HG03139 (cell line): Measurements from ENCODE around the gene STXBP5.
A peak's percentile ranks its signal among the peaks of the same experiment; 100 is the strongest.

Source experiments
- ATAC-seq: cut with Tn5 transposase; IDR thresholded peaks from one replicate; pipeline ENCODE4 v1.9.1; 2021; ENCODE audit not compliant: unreplicated experiment

STXBP5 gene

DNA sequence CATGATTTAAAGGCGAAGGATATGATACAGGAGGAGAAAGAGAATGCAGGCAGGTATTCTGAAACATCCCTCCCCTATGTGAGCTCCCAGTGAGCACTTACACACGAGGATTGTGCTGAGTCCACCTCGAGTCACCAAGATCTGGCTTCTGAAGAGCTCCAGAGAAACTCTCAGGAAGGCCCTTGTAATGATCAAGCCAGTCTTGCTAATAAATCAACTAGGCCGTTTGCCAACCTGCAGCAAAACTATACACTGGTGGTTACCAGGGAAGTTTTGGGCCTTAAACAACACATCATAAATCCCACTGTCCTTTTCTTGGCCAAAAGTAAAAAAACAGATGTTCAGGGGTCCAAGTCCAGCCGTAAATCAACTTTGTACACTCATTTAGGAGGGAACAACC is 79.2 kb downstream of the STXBP5 start:
- no peak for ATAC-seq

DNA sequence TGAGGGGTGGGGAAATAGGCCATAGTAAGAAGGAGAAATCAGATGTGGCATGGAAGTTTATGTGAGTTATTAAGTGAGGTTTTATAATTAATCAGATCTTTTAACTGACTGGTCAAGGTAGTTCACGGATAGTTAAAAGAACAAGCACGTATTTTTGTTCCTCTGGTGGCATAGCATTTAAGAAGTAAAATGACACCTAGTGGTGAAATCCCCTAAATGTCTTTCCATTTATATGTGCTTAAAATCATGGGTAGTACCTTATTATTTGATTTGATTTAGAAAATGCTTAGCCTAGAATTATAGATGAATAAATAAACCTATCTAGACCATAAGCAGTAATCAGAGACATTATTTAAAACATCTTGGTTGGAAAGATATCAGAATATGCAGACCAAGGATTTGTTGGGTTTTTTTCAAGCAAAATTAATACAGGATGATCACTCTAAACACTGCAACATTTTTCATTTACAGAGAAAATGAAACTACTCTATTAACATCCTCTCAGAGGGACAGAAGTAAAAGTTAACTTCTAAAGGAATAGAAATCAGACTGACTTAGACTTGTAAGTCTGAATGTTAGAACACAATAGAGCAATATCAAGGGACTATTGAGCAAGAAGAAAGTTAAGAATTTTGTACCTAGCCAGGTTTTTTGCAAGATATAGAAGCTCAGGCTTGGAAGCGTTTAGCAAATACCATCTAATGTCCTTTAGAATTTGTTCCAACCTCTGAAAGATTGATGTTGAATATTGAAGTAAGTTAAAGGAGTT is 81.1 kb downstream of the STXBP5 start:
- peak; percentile 49 for ATAC-seq

DNA sequence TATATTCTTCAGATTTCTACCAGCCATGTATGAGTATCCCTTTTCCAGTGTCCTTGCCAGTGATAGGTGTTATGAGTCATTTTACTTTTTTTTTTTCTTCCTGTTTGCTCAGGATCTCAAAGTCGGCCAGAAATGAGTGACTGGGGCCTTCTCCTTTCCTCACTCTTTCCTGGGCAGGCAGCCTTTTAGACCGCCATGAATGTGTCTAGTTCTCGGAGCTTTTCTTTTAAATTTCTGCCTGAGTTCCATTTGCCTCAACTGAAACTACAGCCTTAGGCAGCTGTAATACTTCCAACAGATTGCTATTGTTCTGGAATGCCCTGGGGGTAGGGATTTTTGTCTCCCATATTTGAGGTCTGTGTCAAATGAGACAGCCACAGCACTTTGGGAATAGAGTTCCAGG is 83.7 kb downstream of the STXBP5 start:
- ATAC-seq: no peak

DNA sequence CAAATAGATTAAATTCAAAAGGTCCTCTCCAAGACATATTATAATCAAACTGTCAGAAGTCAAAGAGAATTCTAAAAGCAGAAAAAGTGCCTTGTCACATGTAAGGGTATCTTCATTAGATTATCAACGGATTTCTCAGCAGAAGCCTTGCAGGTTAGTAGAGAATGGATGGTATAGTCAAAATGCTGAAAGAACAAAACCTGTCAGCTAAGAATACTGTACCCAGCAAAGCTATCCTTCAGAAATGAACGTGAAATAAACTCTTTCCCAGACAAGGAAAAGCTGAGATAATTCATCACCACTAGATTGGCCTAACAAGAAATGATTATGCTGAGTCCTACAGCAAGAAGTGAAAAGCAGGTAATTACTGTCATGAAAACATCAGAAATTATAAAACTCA is 92.9 kb downstream of the STXBP5 start:
- no peak for ATAC-seq

DNA sequence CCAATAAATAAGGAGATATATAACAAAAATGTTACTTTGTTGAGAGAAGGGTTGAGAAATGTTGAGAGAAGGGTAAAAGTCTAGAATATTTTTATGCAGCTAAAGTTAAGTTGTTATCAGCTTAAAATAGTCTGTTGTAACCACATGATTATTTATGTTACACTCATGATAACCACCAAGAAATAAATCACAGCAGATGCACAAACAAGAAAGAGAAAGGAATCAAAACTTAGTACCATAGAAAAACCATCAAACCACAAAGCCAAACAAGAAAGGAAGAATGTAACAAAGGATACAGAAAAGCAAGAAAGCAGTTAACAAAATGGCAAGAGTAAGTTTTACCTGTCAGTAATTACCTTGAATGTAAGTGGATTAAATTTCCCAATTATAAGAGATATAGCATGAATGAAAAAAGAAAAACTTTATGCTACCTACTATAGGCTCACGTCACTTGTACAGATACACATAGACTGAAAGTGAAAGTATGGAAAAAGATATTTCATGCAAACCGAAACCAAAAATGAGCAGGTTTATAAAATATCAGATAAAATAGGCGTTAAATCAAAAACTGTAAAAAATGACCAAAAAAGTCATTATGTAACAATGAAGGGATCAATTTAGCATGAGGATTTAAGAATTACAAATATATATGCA is 93.6 kb downstream of the STXBP5 start:
- ATAC-seq: no peak

DNA sequence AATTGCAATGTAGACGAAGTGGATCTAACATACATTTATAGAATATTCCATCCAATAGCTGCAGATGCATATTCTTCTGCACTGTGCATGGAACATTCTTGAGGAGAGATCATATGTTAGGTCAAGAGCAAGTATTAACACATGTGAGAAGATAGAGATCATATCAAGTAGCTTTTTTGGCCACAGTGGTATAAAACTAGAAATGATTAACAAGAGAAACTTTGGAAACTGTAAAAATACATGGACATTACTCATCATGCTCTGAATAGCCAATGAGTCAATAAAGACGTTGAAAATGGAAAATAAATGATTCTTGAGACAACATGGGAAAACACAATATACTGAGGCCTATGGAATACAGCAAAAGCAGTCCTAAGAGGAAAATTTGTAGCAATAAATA is 94.2 kb downstream of the STXBP5 start:
- ATAC-seq: no peak

DNA sequence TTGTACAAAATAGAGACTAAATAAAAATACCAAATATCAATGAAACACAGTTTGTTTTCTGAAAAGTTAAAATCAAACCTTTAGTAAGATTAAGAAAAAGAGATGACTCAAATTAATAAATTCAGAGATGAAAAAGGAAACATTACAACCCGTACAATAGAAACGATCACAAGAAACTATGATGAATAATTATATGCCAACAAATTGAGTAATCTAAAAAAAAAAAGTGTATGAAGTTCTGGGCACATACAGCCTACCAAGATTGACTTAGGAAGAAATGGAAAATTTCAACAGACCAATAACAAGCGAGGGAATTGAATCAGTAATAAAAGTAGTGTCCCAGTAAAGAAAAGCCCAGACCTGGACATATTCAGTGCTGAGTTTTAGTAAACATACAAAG is 94.8 kb downstream of the STXBP5 start:
- ATAC-seq: no peak

DNA sequence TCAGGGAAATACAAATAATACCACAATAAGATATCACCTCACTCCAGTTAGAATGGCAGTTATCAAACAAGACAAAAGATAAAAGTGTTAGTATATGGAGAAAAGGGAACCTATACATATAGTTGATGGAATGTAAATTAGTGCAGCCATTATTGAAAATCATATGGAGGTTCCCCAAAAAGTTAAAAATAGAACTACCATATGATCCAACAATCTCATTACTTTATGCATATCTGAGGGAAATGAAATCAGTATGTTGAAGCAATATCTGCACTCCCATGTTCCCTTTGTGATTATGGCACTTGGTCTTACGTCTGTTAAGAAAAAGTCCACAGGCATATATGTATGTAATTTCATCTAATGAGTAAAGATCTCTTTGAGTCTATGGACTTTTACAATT is 96.9 kb downstream of the STXBP5 start:
- ATAC-seq: no peak

DNA sequence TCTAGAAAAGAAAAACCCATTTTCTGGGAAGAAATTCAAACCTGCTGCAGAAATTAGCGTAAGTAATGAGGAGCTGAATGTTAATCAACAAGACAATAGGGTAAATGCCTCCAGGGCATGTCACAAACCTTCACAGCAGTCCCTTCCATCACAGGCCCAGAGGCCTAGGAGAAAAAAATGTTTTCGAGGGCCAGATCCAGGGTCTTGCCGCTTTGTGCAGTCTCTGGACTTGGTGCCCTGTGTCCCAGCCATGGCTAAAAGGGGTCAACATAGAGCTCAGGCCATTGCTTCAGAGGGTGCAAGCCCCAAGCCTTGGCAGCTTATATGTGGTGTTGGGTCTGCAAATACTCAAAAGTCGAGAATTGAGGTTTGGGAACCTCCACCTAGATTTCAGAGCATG is 99.8 kb downstream of the STXBP5 start:
- ATAC-seq: no peak

DNA sequence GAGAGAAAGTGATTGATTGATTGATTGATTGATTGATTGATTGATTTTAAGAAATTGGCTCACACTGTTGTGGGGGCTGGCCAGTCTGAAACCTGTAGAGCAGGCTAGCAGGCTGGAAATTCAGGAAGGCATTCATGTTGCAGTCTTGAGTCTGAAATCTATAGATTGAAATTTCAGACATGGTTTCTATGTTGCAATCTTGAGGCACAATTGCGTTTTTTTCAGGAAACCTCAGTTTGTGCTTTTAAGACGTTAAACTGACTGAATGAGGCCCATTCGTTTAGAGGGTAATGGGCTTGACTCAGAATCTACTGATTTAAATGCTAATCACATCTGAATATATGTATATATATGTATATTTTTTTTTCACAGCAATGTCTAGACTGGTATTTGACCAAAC is 106.3 kb downstream of the STXBP5 start:
- ATAC-seq: no peak

DNA sequence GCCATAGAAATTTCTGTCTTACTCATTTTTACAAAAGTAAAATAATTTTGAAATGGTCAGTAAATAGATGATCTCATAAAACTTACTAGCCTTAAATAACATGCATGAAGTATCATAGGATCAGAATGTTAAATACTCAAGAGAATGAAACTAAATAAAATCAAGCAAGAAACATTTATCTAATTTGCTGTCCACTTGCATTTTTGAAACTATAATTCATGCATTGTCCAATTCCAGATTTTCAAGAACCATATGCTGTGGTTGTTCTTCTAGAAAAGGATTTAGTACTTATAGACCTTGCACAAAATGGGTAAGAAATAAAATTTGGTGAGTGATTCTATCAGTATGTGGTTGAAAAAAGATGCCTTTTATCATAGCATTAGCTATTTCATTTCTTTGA is 107.0 kb downstream of the STXBP5 start:
- ATAC-seq: no peak

DNA sequence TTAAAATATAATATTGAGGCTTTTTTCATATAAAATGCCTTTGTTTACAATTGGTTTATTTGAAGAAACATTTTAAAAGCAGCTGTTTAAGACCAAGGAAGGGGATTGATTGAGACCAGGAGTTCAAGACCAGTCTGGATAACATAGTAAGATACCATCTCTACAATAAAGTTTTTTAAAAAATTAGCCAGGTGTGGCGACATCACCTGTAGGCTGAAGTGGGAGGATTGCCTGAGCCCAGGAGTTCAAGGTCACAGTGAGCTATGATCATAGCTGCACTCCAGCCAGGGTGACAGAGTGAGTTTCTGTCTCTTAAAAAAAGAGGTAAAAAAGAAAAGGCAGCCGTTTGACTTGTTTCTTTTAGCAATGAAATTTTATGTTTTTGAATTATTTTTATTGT is 117.0 kb downstream of the STXBP5 start:
- no peak for ATAC-seq

DNA sequence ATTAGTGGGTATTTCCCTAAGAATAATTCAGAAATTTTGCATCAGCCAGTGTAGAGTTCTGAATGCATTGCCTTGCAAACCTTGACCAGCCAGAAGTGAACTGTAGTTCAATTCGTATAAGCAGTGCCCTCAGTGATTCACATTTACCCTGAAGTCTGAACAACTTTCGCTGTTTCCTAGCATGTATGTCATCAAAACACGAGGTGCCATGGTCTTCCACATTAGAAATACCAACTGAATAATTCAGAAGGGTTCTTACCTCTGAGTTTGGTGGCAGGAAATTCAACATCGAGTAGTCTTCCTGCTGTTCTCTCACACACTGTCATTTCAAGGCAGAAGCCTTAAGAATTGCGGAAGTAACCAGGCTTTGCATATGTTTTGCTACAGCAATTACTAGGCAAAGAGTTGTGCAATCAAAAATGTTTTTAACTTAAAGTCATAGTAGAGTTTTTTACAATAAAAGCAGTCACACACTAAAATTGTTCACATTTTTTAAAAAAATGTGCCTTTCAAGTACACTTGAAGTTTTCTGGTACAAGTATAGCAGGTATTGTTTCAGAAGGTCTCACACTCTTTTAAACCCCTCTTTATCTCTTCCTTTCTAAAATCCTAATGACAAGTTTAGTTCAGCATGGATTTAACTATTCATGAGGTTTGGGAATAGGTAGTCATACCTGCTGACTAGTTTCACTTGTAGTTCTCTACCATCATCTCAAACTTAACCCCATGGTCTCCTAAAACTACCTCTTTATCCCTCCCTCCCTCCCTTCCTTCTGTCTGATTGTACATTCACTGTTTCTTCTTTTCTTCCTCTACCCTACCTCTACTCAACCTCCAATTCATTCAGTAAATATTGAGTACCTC is 118.3 kb downstream of the STXBP5 start:
- ATAC-seq: peak; percentile 97

DNA sequence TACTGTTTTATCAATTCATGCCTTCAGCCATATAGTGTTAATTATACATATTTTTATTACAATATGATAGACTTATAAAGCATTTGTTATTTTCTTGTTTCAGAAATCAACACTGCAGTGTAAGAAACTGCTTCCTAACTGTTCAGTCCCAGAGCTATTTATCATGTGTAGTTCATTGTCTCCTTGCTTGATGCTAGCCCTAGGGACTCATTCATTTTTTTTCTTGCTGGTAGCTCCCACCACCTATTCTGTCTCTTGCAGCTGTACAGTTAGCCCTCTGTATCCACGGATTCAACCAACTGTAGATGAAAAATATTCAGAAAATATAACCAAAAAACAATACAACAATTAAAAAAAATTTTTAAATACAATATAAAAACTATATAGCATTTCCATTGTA is 121.3 kb downstream of the STXBP5 start:
- ATAC-seq: no peak

DNA sequence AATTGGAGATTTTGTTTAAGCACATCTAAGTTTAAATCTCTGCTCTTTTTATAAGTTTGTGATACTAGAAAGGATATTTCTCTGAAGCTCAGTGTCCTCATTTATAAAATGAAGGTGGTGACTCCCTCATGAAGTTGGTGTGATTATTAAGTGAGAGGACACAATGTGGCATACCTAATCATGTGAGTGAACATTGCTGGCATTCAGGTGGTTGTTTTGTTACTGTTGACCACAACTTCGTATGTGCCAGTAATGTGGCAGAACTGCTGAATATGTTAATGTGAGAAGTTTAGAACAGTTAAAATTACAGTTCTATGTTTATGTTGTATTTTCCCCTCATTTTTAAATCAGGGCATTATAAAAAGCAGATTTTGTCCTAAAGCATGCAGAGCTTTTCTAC is 127.2 kb downstream of the STXBP5 start:
- ATAC-seq: no peak

DNA sequence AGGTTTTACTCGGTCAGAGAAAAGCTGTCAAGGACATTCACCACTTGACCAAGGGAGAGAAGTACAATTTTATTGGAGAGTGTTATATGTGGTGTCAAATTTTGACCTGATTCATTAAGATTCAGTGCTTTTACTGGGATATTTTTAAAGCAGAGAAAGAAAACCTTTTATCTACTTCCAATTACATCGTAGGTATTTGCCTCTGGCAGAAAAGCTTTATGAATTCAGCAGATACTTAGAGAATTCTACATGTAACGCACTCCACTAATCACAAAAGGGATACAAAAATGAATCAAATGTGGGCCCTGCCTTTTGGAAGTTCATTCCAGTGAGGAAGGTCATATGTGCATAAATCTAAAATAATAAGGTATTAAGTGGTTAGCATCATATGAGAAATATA is 133.7 kb downstream of the STXBP5 start:
- ATAC-seq: no peak

DNA sequence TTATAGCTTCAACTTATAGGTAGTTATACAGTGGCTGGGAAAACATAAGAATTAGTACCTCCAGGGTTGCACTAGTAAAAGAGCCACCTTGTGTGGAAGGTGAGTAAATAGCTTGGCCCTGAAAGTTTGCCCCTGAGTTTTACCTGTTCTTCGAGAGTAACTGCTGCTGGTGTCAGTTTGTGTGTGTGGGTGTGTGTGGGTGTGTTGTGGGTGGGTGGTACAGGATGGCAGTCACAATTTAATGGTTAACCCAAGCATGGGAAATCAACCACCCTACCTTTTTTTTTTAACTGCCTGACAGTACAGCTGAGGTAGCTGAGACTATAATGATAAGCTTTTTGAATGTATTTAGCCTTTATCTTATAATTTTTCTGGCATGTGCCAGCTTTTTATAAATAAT is 137.3 kb downstream of the STXBP5 start:
- no peak for ATAC-seq

DNA sequence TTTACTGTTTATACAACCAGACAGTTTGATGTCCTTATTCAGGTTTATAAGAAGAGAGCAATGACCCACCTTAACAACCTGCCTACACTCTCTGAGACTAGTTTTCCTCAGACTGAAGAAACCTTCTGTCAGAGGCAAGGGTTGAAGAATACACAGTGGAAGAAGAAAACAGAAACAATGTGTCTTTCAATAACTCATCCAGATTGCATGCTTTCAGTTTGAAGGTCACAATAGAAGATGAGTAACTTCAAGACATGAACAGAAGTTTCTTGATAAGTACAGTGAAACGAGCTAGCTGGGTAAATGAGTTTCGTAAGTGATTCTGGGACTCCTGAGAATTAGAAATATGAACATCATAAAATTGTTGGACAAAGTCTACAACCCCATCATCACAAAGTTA is 141.7 kb downstream of the STXBP5 start:
- ATAC-seq: no peak

DNA sequence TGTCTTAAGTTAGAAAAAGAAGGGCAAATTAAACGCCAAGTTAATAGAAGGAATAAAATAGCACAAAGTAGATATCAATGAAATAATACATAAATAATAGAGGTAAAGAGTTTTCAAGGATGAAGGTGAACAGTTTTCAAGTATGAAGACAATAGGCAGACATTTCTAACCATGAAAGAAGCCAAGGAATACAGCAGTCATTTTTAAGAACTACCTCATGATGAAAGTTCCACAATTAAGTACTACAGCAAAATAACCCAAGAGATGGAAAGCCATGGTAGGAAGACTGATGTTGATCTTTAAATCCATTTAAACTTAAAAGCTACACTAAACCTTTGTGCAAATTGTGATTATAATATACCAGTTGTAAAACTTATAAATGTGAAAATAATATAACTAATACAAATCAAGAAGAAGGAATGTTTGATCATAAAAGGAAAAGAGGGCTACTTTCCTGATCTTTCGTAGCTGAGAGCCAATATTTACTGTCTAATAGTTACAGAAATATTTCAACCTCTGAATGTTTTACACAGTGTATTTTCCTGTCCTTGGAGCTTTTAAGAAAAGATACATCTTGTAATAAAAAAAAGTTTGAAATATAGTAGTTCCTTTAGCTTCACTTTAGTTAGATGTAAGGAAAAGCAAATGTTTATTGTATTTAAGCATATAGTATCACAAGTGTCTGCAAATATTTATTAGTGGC is 143.1 kb downstream of the STXBP5 start:
- ATAC-seq: no peak

DNA sequence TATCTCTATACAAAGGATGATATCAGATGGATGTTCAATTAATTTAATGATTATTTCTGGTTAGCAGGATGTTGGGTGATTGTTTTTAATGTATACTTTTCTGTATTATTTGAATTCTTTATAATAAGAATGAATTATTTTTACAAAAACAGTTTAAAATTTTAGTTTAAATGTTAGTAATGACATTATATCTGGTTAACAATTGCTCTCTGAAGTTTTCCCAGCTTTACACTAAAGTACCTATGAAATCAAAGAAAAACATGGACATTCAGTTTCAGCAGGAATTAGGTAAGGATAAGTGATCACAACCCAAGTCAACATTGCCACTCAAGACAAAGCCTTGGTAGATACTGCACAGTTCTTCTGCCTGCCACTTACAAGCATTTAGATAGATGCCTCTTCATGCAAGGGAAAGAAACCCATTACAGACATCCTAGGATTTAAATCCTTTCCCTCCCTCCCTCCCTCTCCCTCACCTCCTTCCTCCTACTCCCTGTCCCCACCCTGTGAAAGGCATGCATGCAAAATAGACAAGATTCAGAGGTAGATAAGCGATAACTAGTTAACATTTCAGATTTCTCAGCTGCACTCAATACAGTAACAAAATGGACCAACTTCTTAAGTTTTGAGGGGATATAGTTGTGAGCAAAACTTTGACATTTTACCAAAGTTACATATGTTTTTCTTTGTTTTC is 143.8 kb downstream of the STXBP5 start:
- no peak for ATAC-seq
